NK-92 (cell line): ENCODE measurements around the gene DOC2B.
"Not testable (repeated sequence)": the region's sequence is repeated elsewhere in the genome, so short reads cannot be mapped to it uniquely, and the experiment has no call there.

Experiments used
- DNase-seq: peaks from one replicate; lab custom pipeline; 2025; ENCODE audit not compliant: unreplicated experiment; lab: John Stamatoyannopoulos, UW

The DOC2B gene

GRCh38 chr17:193426-193810 is 12.0 kb upstream of the DOC2B start:
- no peak for DNase-seq

GRCh38 chr17:192666-193425 is 11.4 kb upstream of the DOC2B start:
- no peak for DNase-seq

GRCh38 chr17:189444-189843 is 8.0 kb upstream of the DOC2B start:
- no peak for DNase-seq

- no peak for DNase-seq
These were observed 5.7 kb upstream of the DOC2B start for GRCh38 chr17:187130-187529.

GRCh38 chr17:185445-186138 is 4.1 kb upstream of the DOC2B start:
- no peak for DNase-seq

GRCh38 chr17:183021-183420 is 1.6 kb upstream of the DOC2B start:
- no peak for DNase-seq

GRCh38 chr17:182050-182751 is 751 bp upstream of the DOC2B start:
- DNase-seq, result no peak

GRCh38 chr17:180381-181244 is 837 bp downstream of the DOC2B start:
- no peak for DNase-seq

- DNase-seq, result no peak
These were observed 1.6 kb downstream of the DOC2B start for GRCh38 chr17:179781-180380.

- DNase-seq, result no peak
These were observed 2.4 kb downstream of the DOC2B start for GRCh38 chr17:179066-179432.

- no peak for DNase-seq
These were observed 3.0 kb downstream of the DOC2B start for GRCh38 chr17:178292-179065.

- DNase-seq, result no peak
These were observed 3.7 kb downstream of the DOC2B start for GRCh38 chr17:177762-178161.

- DNase-seq, result no peak
These were observed 4.3 kb downstream of the DOC2B start for GRCh38 chr17:177155-177554.

- DNase-seq, result no peak
These were observed 8.1 kb downstream of the DOC2B start for GRCh38 chr17:173166-173911.

GRCh38 chr17:172401-172800 is 9.0 kb downstream of the DOC2B start:
- DNase-seq, result no peak

- DNase-seq, result no peak
These were observed 9.6 kb downstream of the DOC2B start for GRCh38 chr17:171871-172270.

- no peak for DNase-seq
These were observed 11.2 kb downstream of the DOC2B start for GRCh38 chr17:170130-170670.

- DNase-seq, result not testable (repeated sequence)
These were observed 12.8 kb downstream of the DOC2B start for GRCh38 chr17:168614-169013.

GRCh38 chr17:165939-166338 is 15.5 kb downstream of the DOC2B start:
- DNase-seq, result no peak
